Mucosa of rectum (tissue), 2 donors: ENCODE measurements around the gene ST7.
"Not testable (repeated sequence)": the region's sequence is repeated elsewhere in the genome, so short reads cannot be mapped to it uniquely, and the experiment has no call there.

Experiments
- H3K27ac ChIP-seq, 2 donors: one replicate each; pipeline ENCODE4 v1.7.0; 2013; ENCODE audit warnings: inconsistent platforms in 2 of 2, low read depth in 2 of 2, low read length in 2 of 2
- H3K27me3 ChIP-seq, 2 donors: one replicate each; pipeline ENCODE4 v1.7.0; 2013; ENCODE audit warnings: low read length in 2 of 2; ENCODE audit not compliant: control insufficient read depth in 2 of 2, insufficient read depth in 2 of 2
- H3K36me3 ChIP-seq, 2 donors: one replicate each; pipeline ENCODE4 v1.7.0; 2013; ENCODE audit warnings: low read length in 2 of 2; ENCODE audit not compliant: control insufficient read depth in 2 of 2, insufficient read depth in 2 of 2
- H3K4me1 ChIP-seq, 2 donors: one replicate each; pipeline ENCODE4 v1.7.0; 2013; ENCODE audit warnings: low read length in 2 of 2, mild to moderate bottlenecking in 1 of 2; ENCODE audit not compliant: control insufficient read depth in 2 of 2, insufficient read depth in 2 of 2
- H3K4me3 ChIP-seq, 2 donors: one replicate each; pipeline ENCODE4 v1.7.0; 2013; ENCODE audit warnings: low read length in 2 of 2
- H3K9ac ChIP-seq, 2 donors: one replicate each; pipeline ENCODE4 v1.7.0; 2013; ENCODE audit warnings: low read length in 2 of 2, low read depth in 1 of 2, mild to moderate bottlenecking in 1 of 2
- H3K9me3 ChIP-seq, 2 donors: one replicate each; pipeline ENCODE4 v1.7.0; 2013; ENCODE audit warnings: low read length in 2 of 2; ENCODE audit not compliant: control insufficient read depth in 2 of 2
- donor health status: healthy.
- donor health status: Normal muscosa, but diverticular disease.

ST7 gene

GRCh38 chr7:117021366-117021765 is 68.1 kb downstream of the ST7 start:
- Histone ChIP-seq H3K4me1 (no peaks in the 10 kb centered on the region), H3K27ac (no peak overlapping the region), H3K4me3 (no peak overlapping the region), H3K9me3 (no peaks in the 10 kb centered on the region), H3K9ac (no peak overlapping the region), H3K36me3 (no peaks in the 10 kb centered on the region), H3K27me3 (no peaks in the 10 kb centered on the region)

DNA sequence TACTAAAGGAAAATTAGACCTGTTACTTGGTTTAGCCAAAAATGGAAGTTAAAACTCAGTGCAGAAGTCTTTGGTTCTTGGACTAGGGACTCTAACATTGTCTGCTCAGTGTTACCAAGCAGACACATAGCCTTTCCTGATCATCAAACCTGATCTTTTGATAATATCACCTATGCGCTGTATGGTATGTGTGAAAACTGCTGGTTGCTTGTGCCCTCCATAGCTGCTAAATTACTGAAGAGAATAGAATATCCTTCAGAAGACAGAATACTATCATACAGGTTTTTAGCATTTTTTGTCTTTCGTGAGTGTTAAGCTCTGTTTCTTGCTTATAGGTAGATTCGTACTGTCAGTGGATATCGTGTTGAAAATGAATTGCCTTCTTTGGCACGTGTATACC is 68.7 kb downstream of the ST7 start:
- H3K36me3 ChIP-seq: no peaks in the 10 kb centered on the region
- no peaks in the 10 kb centered on the region for H3K9me3 ChIP-seq
- no peak overlapping the region for H3K4me3 ChIP-seq
- no peak overlapping the region for H3K9ac ChIP-seq
- no peaks in the 10 kb centered on the region for H3K27me3 ChIP-seq
- H3K27ac ChIP-seq: no peak overlapping the region
- no peaks in the 10 kb centered on the region for H3K4me1 ChIP-seq

DNA sequence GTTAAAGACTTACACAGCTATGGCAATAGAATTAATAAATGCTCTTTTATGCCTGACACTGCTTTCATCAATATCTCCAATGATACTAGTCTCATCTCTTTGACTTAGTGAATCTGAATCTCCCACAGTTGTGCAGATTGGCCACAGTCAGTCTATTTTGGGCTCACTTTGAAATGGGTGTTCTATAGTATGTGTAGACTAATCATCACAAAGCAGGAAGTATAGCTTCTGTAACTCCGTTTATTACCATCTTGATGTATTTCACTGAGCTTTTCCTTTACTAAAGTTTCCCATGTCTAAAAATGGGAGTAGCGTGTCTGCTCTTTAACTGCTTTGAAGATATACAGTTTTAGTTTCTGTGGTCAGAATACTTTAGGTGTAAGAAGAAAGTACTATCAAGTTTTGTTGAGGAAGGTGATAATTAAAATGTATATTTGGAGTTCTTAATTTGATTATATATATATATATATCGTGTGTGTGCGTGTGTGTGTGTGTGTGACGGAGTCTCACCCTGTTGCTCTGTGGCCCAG is 70.1 kb downstream of the ST7 start:
- Histone ChIP-seq H3K4me1 (no peaks in the 10 kb centered on the region), H3K27ac (no peak overlapping the region), H3K36me3 (no peaks in the 10 kb centered on the region), H3K9ac (no peak overlapping the region), H3K9me3 (no peaks in the 10 kb centered on the region), H3K27me3 (no peaks in the 10 kb centered on the region), H3K4me3 (no peak overlapping the region)

- Histone ChIP-seq H3K36me3 (no peaks in the 10 kb centered on the region), H3K27me3 (no peaks in the 10 kb centered on the region), H3K4me1 (no peaks in the 10 kb centered on the region), H3K9ac (no peak overlapping the region), H3K9me3 (peaks cover 0 to 2% of the 10 kb centered on the region in 2 donors), H3K4me3 (no peak overlapping the region), H3K27ac (no peak overlapping the region)
These were observed 71.5 kb downstream of the ST7 start for GRCh38 chr7:117024811-117025210.

GRCh38 chr7:117025891-117026290 is 72.6 kb downstream of the ST7 start:
- Histone ChIP-seq H3K9ac (no peak overlapping the region), H3K36me3 (no peaks in the 10 kb centered on the region), H3K4me3 (no peak overlapping the region), H3K27ac (no peak overlapping the region), H3K9me3 (peaks cover 0 to 2% of the 10 kb centered on the region in 2 donors), H3K4me1 (no peaks in the 10 kb centered on the region), H3K27me3 (no peaks in the 10 kb centered on the region)

- H3K4me3 ChIP-seq, H3K9me3 ChIP-seq, H3K9ac ChIP-seq, H3K36me3 ChIP-seq, H3K27ac ChIP-seq, H3K27me3 ChIP-seq, H3K4me1 ChIP-seq: not testable (repeated sequence)
These were observed 77.0 kb downstream of the ST7 start for GRCh38 chr7:117030346-117030745.

GRCh38 chr7:117030793-117031192 is 77.5 kb downstream of the ST7 start:
- H3K27me3 ChIP-seq, H3K9me3 ChIP-seq, H3K27ac ChIP-seq, H3K4me1 ChIP-seq, H3K36me3 ChIP-seq, H3K9ac ChIP-seq, H3K4me3 ChIP-seq: not testable (repeated sequence)

DNA sequence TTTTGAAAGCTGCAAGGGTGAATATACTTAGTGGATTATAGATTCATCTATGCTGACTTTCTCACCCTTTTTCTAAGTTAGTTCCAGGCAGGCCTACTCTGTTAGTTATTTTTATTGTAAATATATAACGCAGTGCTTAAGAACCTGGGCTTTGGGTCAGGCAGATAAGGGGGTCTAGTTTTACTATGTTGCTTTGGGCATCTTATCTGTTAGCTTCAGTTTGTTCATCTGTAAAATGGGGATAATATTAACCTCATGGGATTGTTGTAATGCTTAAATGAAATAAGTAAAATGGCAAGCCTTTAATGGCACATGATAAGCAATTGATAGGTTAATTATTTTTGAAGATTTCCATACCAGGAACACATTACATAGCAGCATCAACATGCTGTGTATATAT is 79.5 kb downstream of the ST7 start:
- H3K27ac ChIP-seq: no peak overlapping the region

DNA sequence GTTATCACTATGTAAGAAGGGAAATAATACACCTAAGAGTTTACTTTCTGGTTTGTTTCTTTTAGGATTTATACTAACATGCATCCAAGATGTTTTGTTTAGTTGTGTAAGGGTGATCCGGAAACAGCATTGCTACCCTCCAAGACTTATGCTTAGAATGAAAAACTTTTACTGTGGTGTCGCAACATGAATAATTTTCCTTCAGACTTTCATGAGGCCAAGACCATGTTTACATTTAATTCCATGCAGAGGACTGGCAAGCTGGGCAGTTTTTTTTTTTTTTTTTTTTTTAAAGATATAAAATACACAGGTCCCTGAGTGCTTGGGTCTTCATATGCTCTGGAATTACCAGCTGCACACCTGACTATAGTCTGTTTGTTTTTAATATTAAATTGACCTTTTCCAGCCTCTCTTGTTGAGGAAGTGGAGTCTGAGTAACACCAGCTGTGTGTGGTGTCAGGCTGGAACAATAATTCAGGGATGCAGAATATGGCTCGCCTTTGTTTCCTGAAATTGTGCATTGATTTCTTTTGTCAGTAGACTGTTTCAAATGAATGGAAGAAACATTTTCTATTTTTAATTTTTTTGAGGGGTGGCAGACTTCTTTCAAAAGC is 81.7 kb downstream of the ST7 start:
- no peak overlapping the region for H3K4me3 ChIP-seq
- no peaks in the 10 kb centered on the region for H3K27me3 ChIP-seq
- H3K9ac ChIP-seq: no peak overlapping the region
- H3K36me3 ChIP-seq: no peaks in the 10 kb centered on the region
- H3K4me1 ChIP-seq: no peaks in the 10 kb centered on the region
- H3K27ac ChIP-seq: no peak overlapping the region
- peaks cover 0 to 3% of the 10 kb centered on the region in 2 donors for H3K9me3 ChIP-seq

More for the DNA sequence above, 79.5 kb downstream of the ST7 start:
- H3K9ac ChIP-seq: no peak overlapping the region
- H3K4me3 ChIP-seq: no peak overlapping the region
- H3K36me3 ChIP-seq: no peaks in the 10 kb centered on the region
- peaks cover 2 to 3% of the 10 kb centered on the region in 2 donors for H3K9me3 ChIP-seq
- no peaks in the 10 kb centered on the region for H3K27me3 ChIP-seq
- no peaks in the 10 kb centered on the region for H3K4me1 ChIP-seq

- Histone ChIP-seq H3K4me3 (no peak overlapping the region), H3K27me3 (no peaks in the 10 kb centered on the region), H3K9ac (no peak overlapping the region), H3K4me1 (no peaks in the 10 kb centered on the region), H3K36me3 (no peaks in the 10 kb centered on the region), H3K27ac (no peak overlapping the region), H3K9me3 (peaks cover 0 to 3% of the 10 kb centered on the region in 2 donors)
These were observed 82.2 kb downstream of the ST7 start for GRCh38 chr7:117035465-117035862.
